Panc1 (cell line): ENCODE data around the gene IFTAP.

Experiments used
- SIN3A ChIP-seq: IDR thresholded peaks from 2 replicates; pipeline ENCODE4 v1.6.1; 2012; ENCODE audit warnings: low read depth, mild to moderate bottlenecking, low read length, moderate library complexity, borderline replicate concordance; ENCODE audit not compliant: insufficient read depth
- TF ChIP-seq, protein P1 (sequence below): fragments of 450-650 bp; IDR thresholded peaks from 2 replicates; pipeline ENCODE4 v1.5.1; 2017; ENCODE audit warnings: mild to moderate bottlenecking

DNA sequence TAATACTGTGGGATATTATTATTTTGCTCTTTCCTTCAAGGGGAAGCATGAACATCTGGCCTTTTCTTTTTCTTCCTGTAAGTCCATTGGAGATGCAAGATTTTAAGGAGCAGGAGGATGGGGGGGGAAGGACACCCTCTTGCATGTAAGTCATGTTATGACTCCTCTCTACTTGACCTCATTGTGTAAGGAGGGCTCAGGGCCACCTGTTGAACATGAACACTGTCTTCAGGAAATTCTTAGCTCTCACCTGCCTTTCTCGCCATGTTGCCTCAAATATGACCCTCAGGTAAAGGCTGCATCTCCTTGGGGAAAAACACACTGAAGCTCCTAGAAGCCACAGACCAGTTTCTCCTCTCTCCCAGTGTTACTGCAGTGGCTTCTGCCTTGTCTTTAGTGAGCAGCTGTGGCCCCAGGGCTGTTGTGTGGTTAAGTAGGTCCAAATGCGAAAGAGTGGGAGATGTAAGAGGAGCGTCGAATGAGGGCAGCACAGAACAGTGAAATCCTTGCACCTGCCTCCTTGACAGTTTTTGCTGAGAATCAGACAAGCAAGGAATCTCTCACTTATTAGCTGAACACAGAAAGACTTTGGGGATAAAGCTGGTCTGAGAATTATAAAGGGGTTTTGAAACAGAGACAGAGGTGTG lies 27.8 kb upstream of the IFTAP start:
- no peak for TF ChIP-seq SIN3A
- TF ChIP-seq, protein P1, sequence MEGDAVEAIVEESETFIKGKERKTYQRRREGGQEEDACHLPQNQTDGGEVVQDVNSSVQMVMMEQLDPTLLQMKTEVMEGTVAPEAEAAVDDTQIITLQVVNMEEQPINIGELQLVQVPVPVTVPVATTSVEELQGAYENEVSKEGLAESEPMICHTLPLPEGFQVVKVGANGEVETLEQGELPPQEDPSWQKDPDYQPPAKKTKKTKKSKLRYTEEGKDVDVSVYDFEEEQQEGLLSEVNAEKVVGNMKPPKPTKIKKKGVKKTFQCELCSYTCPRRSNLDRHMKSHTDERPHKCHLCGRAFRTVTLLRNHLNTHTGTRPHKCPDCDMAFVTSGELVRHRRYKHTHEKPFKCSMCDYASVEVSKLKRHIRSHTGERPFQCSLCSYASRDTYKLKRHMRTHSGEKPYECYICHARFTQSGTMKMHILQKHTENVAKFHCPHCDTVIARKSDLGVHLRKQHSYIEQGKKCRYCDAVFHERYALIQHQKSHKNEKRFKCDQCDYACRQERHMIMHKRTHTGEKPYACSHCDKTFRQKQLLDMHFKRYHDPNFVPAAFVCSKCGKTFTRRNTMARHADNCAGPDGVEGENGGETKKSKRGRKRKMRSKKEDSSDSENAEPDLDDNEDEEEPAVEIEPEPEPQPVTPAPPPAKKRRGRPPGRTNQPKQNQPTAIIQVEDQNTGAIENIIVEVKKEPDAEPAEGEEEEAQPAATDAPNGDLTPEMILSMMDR = no peak
